HG03575 (cell line): Measurements from ENCODE around the gene MRE11.
"Not testable (repeated sequence)": the region's sequence is repeated elsewhere in the genome, so short reads cannot be mapped to it uniquely, and the experiment has no call there.

Source experiments
- ATAC-seq: cut with Tn5 transposase; IDR thresholded peaks from one replicate; pipeline ENCODE4 v1.9.1; 2021; ENCODE audit not compliant: unreplicated experiment, insufficient number of reproducible peaks, low FRiP score; ENCODE audit errors: extremely low read depth

Gene MRE11

DNA sequence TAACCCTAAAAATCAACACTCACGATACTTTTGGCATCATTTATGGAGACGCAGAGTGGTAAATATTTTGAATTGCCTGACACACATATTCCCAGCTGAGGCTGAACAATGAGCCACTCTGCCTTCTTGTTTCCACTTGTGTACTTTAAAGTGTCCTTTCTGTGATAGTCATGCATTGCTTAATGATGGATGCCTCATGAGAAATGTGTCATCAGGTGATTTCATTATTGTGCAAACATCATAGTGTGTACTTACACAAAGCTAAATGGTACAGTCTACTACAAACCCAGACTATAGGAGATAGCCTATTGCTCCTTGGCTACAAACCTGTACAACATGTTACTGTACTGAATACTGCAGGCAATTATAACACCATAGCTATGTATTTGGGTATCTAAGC is 44.2 kb downstream of the MRE11 start:
- no peak for ATAC-seq

DNA sequence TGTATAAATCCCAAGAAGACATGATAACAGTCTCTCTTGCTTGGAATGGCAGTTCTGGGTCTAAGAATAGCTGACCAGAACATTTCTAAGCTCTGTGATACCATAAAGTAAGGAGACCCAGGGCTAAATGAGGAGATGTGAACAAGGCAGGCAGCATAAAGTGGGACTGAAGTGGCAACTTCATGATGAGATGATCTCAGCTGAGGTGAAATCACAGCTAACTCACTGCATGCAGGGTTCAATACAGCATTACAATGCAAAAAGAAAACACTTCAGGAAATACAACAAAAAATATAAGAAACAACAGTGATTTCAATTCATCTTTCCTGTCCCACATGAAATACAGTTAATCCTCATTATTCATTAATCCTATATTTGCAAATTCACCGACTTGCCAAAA is 44.6 kb downstream of the MRE11 start:
- ATAC-seq: no peak

DNA sequence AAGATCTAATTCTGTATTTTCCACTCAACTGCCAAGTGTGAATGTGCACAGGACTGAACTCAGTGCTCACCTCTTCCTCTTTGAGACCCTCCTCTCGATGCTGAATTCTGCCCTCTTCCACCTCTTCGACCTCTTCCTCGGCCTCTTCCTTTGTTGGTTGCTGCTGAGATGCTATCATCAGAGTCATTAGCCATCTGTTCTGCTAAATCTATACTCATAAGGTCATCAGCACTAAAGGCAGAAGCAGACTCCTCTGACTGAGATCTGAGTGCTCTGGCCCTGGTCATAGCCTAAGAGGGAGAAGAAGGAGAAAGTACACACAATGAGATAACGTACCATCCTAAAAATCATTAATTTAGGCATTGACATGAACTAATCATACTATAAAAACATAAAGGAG is 46.5 kb downstream of the MRE11 start:
- no peak for ATAC-seq

DNA sequence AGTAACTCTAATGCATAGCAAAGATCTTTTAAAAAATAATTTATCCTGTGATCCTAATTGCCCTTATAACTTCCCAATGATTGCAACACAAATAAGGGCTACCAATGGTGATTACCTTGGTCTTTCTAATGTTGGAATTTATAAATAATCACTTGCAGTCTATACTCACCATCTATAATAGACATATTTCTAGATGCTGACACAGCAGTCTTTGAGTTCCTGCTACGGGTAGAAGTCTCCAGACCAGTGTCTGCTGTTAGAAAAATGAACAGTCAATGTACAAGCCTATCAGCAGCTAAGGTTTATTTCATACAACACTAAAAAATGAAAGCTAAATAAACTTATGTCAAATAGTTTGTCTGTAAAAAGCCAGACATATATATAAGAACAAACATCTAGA is 48.0 kb downstream of the MRE11 start:
- ATAC-seq: no peak

DNA sequence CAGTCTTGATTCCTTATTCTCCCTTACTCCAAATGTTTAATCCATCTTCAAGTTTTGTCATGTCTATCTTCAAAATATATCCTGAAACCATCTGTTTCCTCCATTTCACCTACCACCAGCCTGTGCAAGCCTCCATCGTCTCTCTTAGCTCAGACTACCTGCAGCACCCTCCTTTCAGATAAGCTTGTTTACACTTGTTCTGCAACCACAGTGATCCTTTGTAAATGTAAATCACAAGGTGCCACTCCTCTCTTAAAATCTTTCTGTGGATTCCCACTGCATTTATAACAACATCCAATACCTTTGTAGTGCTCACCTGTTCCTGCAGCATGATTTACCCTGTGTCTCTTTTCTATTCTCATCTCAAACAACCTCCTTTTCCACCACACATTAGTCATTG is 60.6 kb downstream of the MRE11 start:
- no peak for ATAC-seq

DNA sequence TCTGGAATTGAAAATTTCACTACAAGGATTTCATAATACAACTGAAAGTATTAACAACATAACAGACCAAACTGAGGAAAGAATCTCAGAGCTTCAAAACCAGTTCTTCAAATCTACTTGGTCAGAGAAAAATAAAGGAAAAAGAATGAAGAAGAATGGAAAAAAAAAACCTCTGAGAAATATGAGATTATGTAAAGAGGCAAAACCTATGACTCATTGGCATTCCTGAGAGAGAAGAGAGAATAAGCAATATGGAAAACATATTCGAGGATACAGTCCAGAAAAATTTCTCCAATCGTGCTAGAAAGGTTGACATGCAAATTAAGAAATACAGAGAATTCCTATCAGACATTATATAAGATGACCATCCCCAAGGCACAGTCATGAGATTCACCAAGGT is 69.0 kb downstream of the MRE11 start:
- no peak for ATAC-seq

DNA sequence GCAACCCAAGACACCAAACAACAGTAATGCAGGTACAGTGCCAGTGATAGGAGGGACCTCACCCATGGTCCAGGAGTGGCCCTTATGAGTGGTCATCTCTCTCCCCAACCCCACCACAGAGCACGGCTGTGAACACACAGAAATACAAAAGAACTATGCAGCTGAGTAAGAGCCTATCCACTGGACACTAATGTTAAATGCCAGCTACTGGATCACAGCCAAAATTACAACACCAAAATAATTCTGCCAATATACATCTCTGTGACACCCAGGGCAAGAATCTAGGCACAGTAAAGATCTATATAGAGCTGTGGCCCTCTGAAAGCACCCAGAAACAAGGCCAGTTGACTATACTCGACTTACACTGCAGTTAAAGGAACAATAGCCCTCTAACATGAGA is 69.6 kb downstream of the MRE11 start:
- no peak for ATAC-seq

DNA sequence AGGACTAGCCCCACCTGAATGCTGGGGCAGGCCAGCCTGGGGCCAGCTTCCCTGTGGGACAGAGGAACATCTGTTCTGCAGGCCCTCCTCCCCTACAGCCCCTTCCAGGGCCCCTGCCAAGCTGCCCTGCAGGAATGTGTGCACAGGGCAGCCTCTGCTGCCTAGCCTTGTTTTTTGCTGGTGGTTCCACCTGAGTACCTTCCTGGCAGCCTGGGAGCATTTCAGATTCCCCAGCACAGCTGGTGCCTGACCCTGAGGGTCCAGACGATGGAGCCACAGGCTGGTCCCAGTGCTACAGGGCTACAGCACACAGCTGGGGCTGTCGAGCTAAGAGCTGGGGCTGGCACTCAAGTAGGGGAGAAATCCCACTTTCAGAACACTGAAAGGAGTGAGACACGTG is 70.1 kb downstream of the MRE11 start:
- ATAC-seq: no peak

DNA sequence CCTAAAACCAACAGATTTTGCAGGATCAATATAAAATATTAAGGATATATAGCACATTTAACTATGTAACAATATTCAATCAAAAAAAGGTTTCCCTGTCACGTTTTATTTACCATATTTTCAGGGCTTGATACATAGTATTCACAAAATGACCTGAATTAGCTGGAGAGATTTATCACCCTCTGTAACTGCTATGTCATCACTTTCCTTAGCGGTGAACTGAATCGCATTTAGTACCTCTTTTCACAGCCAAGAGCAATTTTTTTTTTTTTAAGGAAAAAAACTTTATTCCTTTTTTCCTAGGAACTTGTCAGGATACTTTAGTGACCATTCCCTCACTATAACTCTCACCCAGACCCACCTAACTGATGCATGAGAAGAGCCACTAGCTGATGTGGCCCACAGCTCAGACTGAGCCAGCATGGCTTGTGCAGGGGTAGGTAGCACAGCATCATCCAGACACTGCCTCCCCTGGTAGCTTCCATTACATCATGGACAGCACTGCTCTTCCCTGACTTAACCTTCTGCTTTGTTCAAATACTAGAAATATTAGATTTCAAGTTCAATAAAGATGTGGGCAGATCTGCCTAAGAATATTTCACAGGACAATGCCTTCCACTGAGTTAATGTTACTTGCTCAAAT is 75.4 kb downstream of the MRE11 start:
- ATAC-seq: no peak

DNA sequence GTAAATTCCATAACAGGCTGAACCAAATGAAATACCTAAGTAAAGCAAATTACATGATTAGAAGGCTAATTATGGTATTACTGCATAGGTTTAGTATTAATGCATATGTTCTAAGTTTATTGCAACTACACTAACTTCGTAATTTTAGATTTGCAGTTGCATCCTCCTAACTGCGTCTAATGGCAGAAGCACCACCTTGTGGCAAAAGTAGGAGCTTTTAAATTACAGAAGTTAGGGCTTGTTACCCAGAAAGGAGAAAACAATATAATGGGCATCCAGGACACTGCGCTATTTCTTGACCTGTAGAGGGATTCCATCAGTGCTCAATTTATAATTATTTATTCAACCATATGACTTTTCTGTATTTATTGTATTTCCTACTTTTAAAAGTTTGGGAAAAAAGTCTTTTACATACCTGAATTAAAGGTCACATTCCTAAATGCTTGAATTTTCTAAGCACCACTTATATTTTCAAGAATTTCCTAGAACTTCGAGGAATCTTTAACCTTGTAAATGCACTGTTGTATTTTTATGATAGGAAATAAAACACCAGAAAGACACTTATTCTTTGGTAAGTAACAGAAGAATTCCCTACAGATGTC is 76.2 kb downstream of the MRE11 start:
- no peak for ATAC-seq

DNA sequence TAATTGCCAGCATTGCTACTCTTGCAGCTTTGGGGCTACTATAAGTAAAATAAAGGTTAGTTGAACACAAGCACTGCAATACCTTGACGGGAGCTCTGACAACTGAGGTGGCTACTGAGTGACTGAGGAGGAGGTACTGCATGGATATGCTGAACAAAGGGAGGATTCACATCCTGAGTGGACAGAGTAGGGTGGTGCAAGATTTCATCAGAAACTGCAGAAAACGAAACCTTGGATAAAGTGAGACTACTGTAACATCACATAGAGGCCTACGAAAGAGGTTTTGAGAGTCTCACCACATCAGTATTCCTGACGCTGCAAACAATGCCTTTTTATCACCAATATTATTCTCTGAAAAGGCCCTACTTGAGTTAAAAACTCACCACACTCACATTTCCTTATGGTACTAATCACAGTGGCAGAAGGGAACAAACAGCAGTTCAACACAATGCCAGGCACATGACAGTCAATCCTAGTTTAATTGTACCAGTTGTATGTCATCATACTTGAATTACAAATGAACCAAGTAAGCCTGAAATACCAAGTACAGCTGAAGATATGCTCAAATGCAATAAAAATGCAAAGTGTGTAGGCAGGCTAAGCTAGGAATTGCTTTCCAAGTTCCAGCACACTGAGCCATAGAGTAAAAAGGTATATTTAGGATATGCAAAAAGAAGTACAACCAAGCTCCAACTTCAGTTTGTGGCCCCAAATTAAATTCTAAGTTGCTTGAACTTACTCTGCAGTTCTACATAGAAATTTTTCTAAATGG is 88.4 kb downstream of the MRE11 start:
- ATAC-seq: no peak

DNA sequence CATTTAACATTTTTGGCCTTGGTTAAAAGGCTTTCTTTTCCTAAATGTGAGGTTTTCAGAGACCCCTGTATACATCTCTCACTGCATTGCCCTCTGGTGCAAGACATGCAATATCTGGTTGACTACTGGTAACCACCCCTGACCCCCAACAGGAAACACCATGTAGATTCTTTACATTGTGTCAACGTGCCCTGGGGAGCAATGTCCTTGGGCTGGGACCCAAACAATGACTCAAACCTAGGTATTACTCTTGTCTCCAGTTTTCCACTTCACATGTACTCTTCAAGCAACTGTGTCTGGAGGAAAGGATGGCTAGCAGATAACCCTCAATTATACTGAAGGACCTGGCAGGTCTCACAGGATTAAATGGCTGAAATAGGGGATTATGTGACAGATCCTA is 91.3 kb downstream of the MRE11 start:
- ATAC-seq: no peak

DNA sequence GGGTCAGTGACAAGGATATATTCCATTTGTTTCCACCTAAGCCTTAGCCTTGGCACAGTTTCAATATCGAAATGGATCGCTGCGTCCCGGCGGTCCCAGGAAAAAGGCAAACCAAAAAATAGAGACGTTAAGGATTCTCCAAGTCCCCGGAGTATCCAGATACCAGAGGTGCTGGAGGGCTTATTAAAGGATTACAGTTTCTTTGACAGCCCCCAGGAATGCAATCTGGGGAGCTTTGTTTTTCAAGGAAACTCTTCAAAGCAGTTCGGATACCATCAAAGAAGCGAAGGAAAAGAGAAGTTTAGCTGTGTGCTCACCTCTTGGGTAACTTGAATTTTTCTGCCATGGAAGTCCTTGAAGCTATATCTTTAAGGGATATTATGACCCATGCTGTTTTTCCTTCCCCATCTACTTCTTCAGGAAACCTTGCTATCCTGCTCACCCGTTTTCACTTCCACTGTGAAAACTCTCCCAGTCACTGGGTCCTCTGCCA is 91.8 kb downstream of the MRE11 start:
- no peak for ATAC-seq

DNA sequence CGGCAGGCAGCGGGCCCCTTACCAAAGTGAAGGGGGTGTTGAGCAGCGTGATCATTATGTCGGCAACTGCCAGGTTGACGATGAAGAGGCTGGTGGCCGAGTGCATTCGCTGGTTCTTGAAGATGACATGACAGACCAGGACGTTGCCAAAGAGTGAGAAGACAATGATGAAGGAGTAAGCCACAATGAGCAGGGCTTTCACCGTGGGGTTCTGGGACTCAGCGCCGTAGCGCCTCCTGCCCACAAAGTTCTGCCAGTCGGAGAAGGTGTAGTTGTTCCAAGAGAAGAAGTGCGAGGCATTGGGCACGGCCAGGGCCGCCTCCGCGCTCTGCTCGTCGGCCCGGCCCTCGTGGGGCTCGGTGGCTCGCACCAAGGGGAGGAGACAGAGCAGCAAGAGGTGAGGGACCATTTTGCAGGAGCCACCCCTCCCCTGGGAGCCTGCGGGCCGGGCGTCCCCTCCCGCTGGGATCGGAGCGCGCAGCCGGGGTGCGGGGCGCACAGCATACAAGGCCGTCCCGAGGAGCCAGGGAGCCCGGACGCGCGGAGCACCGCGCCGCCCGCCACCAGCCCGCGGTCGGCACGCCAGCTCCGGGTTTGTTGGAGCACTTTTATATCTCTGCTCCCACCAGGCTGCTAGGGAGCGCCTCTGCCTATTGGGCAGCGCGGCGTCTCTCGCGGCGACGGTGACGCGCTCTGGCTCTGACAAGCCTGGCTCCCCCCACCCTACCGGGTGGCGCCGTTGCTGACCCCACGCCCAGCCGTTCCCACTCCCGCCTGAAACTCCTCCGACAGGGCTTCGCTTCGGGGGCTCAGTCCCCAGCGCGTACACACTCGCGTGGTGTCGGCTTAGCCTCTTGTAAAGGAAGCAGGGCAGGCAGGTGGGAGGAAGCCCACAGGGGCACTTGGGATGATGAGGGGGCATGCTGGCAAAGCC is 92.5 kb downstream of the MRE11 start, which contains the start of gene GPR83:
GPR83 (minus strand) TSS at position 581 of the 934 bp plus-strand sequence; CDS start at position 409, 172 bp downstream.
- no peak for ATAC-seq

DNA sequence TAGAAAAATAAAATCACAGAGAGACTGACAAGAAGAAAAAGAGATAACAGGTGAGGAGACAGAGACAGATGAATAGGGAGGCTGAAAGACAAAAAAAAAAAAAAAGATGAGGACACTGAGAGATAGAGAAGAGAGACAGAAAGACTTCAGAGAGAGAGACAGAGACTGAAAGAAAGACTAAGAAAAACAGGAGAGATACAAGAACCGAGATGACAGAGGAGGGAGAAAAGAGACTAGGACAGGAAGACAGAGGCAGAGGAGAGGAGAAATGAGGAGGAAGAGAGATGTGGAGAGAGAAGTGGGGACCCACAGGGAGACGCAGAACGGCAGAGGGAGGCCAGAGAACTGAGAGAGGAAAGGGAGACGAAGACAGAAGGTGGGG is 93.2 kb downstream of the MRE11 start:
- no peak for ATAC-seq

DNA sequence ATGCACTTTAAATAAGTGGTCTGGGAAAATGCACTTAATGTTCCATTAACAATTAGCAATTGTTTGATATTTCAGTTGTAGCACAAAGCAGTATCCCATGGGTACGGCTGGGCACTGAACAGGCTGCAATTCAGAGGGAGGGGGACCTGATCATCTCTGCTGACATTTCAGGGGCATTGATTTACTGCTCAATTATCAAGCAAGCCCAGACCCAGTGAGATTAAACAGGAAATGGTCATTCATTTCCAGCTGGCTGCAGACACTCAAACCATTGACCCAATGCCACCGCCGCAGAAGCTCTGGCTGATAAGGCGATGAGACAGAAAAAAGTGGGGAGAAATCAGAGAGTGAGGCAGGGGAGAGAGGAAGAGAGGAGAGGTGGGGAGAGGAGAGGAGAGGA is 93.6 kb downstream of the MRE11 start:
- ATAC-seq: no peak

DNA sequence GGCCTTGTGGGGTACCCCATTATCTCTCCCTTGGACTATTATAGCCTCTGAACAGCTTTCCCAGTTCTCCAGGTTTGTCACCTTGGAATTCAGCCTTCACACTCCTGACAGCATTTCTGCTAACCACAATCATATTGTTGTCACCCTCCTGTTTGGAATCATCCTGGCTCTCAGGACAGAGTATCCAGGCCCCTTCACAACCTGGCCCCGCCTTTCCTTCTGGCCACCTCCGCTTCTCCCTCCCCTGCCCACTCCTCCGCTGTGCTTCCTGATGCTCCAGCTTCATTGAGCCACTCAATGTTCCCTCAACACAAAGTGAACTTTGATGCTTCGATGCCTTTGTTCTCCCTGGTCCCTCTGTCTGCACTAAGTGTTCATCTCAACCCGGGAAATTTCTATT is 95.5 kb downstream of the MRE11 start:
- ATAC-seq: no peak

DNA sequence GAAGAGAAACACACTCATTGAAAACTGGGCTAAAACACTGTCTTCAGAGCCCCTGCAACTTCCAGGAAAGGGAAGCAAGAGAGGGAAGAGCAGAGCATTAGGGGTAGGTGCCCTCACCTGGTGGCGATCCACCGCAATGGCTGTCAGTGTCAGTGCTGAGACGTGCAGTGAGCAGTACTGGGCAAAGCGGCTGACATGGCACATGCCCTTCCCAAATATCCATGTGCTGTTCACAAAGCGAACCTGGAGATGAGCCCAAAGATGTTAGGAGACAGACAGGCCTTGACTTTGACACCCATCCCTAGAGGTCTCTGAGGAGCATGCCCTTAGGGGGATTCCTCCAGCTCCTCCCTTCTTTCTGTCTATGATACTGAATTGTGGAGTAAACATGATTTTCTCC is 97.4 kb downstream of the MRE11 start:
- ATAC-seq: no peak

DNA sequence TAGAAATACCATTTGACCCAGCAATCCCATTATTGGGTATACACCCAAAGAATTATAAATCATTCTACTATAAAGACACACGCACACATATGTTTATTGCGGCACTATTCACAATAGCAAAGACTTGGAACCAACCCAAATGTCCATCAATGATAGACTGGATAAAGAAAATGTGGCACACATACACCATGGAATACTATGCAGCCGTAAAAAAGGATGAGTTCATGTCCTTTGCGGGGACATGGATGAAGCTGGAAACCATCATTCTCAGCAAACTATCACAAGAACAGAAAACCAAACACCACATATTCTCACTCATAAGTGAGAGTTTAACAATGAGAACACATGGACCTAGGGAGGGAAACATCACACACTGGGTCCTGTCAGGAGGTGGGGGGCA is 101.7 kb downstream of the MRE11 start:
- not testable (repeated sequence) for ATAC-seq
